ENCODE data around the gene NELFB.
A peak's percentile ranks its signal among the peaks of the same experiment; 100 is the strongest.
"Not testable (repeated sequence)": the region's sequence is repeated elsewhere in the genome, so short reads cannot be mapped to it uniquely, and the experiment has no call there.

The NELFB gene

DNA sequence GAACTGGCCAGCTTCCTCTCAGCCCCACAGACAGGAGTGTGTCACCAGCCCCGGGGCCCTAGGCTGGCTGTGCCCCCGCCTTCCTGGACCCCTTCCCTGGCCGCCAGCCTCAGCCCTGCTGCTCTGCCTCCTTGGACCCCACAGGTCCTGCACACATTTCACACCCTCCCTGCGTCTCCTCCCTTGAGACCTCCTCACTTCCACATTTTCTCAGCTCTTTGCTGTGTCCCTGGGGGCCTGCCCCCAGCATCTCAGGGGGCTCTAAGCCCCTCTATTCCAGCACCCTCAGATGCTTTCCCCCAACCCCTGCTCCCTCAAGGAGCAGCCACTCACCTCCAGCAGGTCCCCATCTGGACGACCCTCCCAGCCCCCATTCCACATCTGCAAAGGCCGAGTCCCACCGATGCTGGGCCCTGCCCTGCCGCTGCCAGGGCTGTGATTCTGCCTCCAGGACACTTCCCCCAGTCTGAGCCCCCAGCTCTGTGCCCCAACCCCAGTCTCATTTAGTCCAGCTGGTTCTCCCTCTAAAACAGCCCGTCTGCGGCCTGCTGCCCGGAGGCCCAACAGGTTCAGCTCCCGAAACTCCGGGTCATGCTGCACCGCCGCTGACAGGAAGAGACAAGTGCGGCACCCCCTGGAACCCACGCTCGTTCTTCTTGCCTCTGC is 20.2 kb upstream of the NELFB start:
- DNase-seq: no peak

DNA sequence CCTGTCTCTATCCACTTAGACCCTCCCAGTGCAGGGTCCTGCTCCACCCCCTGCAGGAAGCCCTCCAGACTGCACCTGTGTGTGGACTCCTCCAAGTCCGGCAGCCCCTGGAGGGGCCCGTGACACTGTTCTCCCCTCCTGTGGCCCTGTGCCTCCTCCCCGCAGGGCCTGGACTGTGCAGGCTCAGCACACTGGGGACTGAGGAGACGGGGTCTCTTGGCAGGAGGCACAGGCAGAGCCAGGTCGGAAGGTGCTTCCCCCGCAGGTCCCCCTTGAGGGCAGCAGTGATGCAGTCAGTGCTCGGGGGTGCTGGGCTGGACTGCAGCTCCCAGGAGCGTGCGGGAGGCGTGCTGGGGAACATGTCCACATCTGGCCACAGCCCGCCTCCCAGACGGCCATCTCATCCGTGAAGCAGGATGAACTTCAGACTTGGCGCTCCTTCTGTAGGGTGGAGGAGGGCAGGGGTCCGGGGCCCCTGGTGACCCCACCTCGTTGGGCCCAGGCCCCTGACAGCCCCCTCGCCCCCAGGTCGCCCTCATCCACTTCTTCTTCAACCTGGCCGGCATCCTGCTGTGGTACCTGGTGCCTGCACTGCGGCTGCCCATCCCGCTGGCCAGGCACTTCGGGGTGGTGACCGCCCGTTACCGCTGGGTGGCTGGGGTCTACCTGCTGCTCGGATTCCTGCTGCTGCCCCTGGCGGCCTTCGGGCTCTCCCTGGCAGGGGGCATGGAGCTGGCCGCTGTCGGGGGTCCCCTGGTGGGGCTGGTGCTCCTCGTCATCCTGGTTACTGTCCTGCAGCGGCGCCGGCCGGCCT is 19.5 kb upstream of the NELFB start:
- DNase-seq: no peak

DNA sequence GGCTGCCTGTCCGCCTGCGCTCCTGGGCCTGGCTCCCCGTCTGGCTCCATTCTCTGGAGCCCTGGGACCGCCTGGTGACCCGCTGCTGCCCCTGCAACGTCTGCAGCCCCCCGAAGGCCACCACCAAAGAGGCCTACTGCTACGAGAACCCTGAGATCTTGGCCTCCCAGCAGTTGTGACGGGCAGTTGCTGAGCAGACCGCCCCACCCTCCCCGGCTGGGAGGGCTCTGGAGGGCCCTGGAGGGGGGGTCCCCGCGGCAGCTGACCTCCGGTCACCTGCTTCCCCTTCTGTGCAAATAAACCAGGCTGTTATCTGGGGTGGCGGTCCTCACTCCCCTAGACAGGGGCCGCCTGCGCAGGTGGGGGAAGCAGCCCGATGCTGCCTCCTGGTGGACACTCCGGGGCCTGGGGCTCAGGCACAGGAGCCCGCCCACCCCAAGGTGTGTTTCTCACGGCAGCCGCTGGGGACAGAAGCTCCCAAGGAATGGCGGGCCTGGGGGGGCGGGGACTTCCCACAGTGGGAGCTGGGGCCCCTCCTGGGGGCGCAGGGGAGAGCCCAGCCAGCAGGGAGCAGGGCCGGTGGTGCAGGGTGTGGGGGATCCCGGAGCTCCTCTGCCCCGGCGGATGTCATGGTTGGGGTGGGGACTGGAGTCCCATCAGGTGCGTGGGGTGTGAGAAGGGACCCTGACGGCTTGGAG is 18.7 kb upstream of the NELFB start:
- DNase-seq: peak; percentile 59 to 74

DNA sequence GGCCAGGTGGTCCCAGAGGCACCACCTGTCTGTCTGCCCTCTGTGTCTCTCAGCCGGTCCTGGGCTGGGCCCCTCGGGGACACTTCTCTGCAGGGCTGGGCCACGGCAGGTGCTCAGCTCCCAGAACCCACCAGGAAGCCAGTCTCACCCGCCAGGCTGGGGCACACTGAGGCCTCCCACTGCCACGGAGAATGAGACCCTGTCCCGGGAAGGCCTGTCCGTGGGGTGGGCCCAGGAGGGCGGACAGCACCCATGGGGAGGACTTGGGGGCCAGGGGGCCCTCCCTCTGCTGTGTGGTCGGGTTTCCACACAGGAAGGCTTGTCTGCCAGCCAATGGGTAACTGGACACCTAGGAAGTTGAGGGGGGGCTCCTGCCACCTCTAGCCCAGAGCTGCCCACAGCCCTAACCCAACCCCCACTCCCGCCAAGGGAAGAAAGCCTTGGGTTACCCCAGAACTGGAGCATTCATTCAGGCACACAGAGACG is 18.1 kb upstream of the NELFB start:
- no peak for DNase-seq

DNA sequence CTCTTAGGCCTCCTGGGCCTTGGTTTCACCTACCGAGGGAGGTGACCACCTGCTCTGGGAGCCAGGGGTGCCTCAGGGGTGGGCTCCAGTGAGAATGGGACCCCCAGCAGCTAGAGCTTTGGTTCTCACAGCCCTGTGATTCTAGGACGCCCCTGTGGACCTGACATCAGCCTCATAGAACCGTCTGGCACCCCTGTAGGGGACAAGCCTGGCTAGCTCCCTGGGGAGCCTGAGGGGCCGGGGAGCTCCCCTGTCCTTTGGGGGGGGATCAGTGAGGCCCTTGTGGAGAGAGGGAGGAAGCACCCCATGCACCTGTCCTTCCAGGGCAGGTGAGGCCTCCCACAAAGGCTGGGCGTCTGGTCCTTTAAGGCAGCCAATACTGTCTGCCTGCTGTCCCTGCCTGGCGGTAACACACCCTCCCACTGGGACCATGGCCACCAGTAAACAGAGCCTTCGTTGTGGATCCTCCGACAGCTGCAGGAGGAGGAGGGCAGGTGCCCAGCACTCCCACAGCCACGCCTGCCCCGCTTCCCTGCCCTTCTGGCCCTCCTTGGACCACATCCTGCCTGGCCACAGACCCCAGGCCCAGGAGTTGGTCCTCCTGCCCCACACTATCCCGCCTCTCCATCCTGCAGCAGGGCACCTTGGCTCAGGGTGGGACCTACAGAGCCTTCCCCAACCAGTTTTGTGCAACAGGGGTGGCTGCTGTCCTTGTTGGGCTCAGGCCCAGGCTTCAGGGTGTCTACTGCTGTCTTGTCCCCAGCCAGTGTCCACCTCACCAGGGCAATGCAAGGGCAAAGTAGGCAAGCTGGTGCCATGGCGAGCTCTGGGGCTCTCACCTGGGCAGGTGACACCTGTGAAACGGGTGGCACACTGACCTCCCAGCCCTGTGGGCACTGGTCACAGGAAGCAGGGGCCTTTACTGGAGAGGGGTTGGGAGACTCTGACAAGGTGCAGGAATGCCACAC is 17.1 kb upstream of the NELFB start:
- no peak for DNase-seq

DNA sequence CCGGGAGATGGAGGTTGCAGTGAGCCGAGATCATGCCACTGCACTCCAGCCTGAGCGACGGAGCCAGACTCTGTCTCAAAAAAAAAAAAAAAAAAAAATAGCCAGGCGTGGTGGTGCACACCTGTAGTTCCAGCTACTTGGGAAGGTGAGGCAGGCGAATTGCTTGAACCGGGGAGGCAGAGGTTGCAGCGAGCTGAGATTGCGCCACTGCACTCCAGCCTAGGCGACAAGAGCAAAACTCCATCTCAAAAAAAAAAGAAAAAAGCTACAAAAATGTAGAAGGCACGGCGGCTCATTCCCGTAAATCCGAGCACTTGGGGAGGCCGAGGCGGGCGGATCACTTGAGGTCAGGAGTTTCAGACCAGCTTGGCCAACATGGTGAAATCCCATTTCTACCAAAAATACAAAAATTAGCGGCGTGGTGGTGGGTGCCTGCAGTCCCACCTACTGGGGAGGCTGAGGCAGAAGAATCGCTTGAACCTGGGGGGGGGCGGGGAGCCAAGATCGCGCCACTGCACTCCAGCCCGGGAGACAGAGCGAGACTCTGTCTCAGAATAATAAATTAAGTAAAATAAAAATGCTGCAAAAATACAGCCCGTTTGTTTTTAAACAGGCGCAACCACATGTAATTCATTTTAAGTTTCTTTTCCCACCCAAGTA is 15.5 kb upstream of the NELFB start:
- not testable (repeated sequence) for DNase-seq

DNA sequence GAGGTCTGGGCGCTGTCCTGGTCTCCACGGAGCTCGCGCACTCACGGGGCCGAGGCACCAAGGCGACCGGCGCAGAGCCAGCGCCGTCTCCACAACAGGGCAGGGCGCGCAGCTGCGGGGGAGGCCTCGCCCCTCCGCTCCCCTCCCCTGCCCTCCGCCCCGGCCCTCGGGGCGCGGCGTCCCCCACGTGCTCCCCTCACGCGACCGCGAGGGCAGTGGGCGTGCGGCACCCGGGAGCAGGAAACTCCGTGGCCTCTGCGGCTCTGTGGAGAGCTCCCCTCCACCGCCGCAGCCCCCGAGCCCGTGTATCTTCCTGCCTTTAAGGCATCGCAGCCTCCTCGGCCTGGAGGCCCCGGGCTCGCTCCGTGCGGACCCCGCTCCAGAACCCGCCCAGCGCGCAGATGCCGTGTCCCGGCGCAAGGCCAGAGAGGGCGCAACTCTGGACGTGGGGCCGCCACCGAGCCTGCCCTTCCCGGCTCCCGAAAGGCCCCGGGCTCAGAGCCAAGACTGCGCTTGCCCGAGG is 14.7 kb upstream of the NELFB start:
- DNase-seq: peak in 1 of 2 donors; percentile 28

DNA sequence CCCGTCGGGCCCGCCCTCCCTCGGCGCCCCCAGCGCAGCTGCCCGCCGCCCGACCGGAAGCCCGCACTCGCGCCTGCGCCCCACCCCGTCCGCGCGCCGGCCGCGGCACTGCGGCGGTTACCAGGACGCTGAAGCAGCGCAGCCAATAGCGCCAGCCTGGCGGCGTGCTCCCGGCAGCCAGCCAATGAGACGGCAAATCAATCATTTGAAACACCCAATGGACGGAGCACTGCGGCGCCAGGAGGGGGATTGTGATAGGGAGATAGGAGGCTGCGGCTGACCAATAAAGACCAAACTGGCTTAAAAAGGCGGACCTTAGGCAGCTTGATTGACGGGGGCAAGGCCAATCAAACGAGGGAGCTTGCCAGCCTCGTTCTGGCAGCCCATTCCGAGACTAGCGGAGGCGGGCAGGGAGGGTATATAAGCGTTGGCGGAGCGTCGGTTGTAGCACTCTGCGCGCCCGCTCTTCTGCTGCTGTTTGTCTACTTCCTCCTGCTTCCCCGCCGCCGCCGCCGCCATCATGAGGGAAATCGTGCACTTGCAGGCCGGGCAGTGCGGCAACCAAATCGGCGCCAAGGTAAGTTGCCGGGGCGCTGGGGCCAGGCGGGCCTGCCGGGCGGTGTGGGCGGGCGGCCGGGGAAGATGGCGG is 14.2 kb upstream of the NELFB start, which contains the start of gene TUBB4B:
Gene TUBB4B, plus strand, starts transcription at position 447 of the 649 bp plus-strand sequence. Its CDS starts 74 bp downstream, at position 521.
- peak; percentile 97 to 100 for DNase-seq

DNA sequence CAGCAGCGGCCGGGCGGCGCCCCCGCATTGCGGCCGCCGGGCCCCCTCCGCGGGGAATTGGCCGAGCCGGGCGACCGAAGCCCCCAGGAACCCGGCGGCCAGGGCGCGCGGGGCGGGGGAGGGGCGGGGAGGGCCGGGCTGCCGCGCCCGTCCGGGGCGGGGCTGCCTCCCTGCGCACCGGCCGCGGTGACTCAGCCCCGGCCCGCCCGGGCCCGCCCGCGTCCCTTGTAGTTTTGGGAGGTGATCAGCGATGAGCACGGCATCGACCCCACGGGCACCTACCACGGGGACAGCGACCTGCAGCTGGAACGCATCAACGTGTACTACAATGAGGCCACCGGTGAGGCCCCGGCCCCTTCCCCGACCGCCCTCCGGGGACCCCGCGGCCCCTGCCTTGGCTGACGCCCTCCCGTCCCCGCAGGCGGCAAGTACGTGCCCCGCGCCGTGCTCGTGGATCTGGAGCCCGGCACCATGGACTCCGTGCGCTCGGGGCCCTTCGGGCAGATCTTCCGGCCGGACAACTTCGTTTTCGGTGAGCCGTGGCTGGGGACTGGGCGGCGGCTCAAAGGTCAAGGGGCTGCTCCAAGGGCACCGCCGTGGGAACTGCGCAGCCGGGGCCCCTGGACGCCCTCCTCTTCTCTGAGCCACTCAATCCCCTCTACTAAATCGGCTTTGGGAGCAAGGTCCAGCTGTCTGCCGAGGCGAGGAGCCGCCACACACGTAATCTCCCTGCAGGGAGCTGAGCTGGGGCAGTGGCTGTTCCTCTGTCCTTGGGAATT is 13.4 kb upstream of the NELFB start:
- peak in 1 of 2 donors; percentile 80 for DNase-seq

DNA sequence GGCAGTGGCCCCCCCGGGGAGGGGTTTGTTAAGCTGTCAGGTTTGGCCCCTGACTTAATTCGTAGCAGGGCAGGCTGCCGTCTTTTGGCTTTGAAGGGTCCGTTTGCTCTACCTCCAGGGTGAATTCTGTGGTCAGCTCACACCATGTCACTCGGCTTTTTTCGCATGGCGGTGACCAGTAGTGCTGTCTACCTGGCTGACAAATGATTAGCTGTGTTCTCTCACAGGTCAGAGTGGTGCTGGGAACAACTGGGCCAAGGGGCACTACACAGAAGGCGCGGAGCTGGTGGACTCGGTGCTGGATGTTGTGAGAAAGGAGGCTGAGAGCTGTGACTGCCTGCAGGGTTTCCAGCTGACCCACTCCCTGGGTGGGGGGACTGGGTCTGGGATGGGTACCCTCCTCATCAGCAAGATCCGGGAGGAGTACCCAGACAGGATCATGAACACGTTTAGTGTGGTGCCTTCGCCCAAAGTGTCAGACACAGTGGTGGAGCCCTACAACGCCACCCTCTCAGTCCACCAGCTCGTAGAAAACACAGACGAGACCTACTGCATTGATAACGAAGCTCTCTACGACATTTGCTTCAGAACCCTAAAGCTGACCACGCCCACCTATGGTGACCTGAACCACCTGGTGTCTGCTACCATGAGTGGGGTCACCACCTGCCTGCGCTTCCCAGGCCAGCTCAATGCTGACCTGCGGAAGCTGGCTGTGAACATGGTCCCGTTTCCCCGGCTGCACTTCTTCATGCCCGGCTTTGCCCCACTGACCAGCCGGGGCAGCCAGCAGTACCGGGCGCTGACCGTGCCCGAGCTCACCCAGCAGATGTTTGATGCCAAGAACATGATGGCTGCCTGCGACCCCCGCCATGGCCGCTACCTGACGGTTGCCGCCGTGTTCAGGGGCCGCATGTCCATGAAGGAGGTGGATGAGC is 12.6 kb upstream of the NELFB start:
- no peak for DNase-seq

DNA sequence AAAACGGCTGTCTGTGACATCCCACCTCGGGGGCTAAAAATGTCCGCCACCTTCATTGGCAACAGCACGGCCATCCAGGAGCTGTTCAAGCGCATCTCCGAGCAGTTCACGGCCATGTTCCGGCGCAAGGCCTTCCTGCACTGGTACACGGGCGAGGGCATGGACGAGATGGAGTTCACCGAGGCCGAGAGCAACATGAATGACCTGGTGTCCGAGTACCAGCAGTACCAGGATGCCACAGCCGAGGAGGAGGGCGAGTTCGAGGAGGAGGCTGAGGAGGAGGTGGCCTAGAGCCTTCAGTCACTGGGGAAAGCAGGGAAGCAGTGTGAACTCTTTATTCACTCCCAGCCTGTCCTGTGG is 11.9 kb upstream of the NELFB start:
- DNase-seq: not testable (repeated sequence)

DNA sequence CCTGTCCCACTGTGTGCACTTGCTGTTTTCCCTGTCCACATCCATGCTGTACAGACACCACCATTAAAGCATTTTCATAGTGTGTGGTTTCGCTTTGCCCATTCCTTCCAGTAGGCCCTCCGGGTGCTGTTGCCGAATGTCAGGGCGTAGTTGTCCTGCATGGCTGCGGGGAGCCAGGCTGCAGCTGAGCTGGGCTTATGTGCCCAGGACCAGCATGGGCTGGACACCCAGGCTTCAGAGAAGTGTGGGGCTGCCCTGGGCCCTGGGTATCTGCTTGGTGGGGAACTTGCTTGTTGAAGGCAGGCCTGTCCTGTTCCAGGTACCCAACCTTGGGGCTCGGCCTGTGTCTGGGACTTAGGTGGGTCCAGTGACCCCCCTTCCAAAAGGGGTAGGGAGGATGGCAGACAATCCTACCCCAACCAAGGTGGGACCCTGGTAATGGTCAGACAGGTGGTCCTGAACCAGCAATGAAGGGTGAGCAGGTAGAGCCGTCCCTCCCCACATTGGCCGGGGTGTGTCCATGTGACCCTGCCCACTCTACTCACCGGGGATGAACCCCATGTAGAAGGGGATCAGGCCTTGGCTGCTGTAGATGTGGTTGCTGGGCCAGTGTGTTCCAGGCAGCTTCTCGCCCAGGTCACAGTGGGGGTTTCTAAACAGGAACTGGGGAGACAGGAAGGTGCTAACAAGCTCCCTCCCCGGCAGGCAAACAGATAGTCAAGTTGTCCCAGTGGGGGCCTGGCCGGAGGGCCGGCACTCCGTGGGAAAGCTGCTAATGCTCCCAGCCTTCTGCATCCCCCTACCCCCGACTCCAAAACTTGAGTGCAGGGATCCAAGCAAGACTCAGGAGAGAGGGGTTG is 11.3 kb upstream of the NELFB start:
- DNase-seq: no peak

DNA sequence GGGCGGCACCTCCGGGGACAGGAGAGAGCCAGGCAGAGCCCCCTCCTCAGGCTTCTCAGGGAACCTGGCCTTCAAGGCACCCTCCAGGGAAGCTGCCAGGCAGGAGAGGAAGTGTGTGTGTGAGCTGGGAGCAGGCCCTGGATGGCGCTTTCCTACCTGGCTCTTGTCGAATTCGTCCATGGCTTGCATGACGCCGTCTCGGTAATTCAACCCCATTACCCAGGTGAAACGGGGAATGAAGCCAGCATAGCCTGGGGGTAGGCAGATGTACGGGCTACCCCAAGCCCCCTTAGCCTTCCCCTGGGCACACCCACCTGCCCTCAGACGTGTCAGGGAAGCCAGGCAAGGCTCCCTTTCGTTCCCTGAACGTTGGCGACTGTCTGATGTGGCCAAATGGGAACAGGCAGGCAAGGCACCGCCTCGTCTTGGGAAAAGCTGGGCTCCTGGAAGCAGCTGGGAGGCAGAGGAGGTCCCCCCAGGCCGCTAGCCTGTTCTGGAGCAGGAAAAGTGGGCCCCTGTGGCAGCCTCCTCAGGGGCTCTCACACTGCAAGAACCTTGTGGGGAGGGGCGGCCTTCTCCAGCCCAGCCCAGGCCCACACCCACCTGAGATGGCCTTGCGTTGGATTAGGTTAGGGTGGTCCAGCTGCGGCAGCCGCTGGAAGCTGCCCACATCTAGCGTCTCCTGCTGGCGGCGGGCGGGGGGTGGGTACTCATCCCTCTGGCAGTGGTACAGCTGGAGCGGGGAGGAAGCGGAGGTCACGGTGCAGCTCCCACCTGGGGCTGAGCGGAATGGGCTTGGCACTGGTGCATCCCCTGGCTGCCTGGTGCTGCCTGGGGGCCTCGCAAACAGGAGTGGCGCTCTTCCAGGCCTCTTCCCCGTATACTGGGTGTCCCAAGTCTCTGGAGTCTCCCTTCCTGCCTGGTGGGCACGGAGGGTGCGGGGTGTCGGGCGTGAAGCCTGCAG is 10.4 kb upstream of the NELFB start:
- DNase-seq: no peak

DNA sequence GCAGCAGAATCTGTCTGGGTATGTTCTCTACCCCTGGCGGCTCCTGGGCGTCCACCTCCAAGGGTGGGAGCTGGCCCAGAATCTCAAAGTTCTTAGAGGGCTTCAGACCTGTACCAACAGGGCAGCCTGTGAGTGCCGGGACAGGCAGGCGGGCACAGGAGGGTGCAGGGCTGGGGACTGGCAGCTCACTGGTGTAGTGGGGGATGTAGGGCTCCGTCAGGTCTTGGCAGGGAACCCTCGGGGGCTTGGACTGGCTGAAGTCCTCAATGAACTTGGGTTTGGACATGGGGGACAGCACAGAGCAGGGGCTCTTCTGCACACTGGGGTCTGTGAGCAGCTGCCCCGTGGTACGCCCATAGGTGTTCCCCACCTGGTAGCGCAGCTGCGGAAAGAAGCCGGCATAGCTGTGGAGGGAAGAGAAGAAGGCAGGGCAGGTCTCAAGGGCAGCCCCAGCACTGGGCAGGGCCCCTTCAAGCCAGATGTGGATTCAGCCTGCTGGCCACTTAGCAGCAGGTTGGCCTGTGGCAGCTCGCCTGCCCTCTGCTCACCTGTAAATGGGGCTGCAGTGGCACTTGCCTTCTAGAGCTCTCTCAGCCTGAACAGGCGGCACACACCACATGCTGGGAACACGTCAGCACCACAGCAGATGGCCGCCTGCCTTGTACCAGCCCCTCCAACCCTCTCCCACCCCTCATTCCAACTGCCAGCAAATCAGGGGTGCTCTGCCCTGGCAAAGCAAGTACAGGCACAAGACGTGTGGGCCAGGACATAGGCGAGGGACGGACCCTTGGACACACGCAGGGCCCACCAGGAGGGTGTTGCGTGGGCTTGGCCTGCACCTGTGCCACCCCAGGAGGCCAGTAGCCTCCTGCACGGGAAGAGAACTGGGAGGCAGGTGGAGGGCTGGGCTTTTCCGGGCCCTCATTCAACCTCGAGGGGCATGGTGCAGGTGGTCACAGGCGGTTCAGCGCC is 9.4 kb upstream of the NELFB start:
- DNase-seq: no peak

DNA sequence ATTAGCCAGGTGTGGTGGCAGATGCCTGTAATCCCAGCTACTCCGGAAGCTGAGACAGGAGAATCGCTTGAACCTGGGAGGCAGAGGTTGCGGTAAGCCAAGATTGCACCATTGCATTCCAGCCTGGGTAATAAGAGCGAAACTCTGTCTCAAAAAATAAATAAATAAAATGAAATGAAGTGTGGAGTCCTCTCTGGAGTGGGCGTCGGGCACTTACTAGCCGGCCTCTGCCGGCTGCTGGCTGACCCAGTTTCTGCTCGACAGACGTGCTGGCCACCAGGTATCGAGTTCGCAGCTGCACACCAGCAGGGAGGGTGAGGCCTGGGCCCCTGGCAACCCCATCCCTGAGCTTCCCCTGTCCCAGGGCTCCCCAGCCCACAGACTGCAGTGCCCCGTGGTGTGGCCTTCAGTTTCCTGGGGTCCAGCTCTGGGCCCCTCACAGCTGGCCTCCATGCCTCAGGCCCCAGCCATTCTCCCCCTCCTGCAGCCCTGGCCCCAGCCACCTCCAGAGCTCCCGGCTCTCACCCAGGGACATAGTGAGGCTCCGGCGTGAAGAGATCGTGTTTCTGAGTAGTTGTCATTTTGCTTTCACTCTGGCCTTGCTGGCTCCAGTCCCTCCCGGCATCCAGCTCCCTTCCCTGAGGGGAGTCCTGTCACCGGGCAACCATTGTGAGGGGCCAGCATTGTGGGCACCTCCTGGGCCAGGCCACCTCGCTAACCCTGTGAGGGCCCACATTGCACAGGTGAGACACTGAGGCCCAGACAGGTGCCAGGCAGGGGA is 7.8 kb upstream of the NELFB start:
- no peak for DNase-seq

Measured in bone marrow (tissue), 2 donors.